Endodermal cell (in vitro differentiated cells): Measurements from ENCODE around the gene IKZF2. TPM values are rescaled to one million over a fixed set of nuclear protein-coding genes. Genes with fewer than 3 reads are reported as not detected.

Experiments used
- DNase-seq: peaks from one replicate; pipeline ENCODE4 v3.0.0-alpha.2; 2017
- H3K27ac ChIP-seq: 2 replicates; pipeline ENCODE4 v1.5.1; 2013; ENCODE audit warnings: mild to moderate bottlenecking, low read depth, low read length, moderate library complexity
- H3K27me3 ChIP-seq: 2 replicates; pipeline ENCODE4 v1.6.1; 2013; ENCODE audit warnings: mild to moderate bottlenecking, low read length, moderate library complexity; ENCODE audit not compliant: insufficient read depth, control insufficient read depth, poor library complexity, severe bottlenecking
- H3K36me3 ChIP-seq: 2 replicates; pipeline ENCODE4 v1.7.0; 2013; ENCODE audit warnings: mild to moderate bottlenecking, low read length, moderate library complexity; ENCODE audit not compliant: control insufficient read depth, insufficient read depth
- H3K4me1 ChIP-seq: one replicate; pipeline ENCODE4 v1.7.0; 2013; ENCODE audit warnings: low read length; ENCODE audit not compliant: control insufficient read depth, insufficient read depth
- H3K4me3 ChIP-seq: 2 replicates; pipeline ENCODE4 v1.5.1; 2013; ENCODE audit warnings: mild to moderate bottlenecking, low read length, moderate library complexity
- H3K9ac ChIP-seq: 2 replicates; pipeline ENCODE4 v1.6.1; 2013; ENCODE audit warnings: mild to moderate bottlenecking, low read length, moderate library complexity; ENCODE audit not compliant: poor library complexity, severe bottlenecking; ENCODE audit errors: extremely low read depth
- H3K9me3 ChIP-seq: 2 replicates; pipeline ENCODE4 v1.6.1; 2013; ENCODE audit warnings: mild to moderate bottlenecking, low read length, moderate library complexity; ENCODE audit not compliant: control insufficient read depth
- H3K27ac Mint-ChIP-seq: 2 replicates; pipeline ENCODE4 v1.8.0; 2020; ENCODE audit warnings: mixed read lengths
- H3K27me3 Mint-ChIP-seq: 2 replicates; pipeline ENCODE4 v1.8.0; 2021; ENCODE audit warnings: mild to moderate bottlenecking, mixed read lengths; ENCODE audit not compliant: insufficient read depth
- H3K36me3 Mint-ChIP-seq: 2 replicates; pipeline ENCODE4 v1.8.0; 2020; ENCODE audit warnings: low read depth, mixed read lengths
- H3K4me1 Mint-ChIP-seq: 2 replicates; pipeline ENCODE4 v1.8.0; 2020; ENCODE audit warnings: mixed read lengths
- H3K4me3 Mint-ChIP-seq: 2 replicates; pipeline ENCODE4 v1.8.0; 2020; ENCODE audit warnings: mild to moderate bottlenecking, moderate library complexity, mixed read lengths
- H3K9me3 Mint-ChIP-seq: 2 replicates; pipeline ENCODE4 v1.8.0; 2020; ENCODE audit warnings: mild to moderate bottlenecking, mixed read lengths
- WGBS, 2 experiments: methylation state at CpG; one replicate each; pipeline versions ENCODE4 v1.1.5 to v1.1.7; 2013; ENCODE audit warnings: missing lambda C conversion rate in 2 of 2, mixed read lengths in 1 of 2; ENCODE audit not compliant: insufficient coverage in 1 of 2, insufficient read length in 1 of 2; 5-methylcytosine and 5-hydroxymethylcytosine counted together
- total RNA-seq, 2 donors: library from RNA; stranded (reverse); fragmentation: NEBNext Ultra II Directional in 1 of 2; extraction: Animal tissue kit (Norgen Biotek cat#: 25700) in 1 of 2; gene quantifications; 2 replicates in 1 of 2; 3 replicates in 1 of 2; pipeline ENCODE4 v1.2.1, GENCODE V29; 2021
- TF ChIP-seq, protein P1 (sequence below): fragments of 200-600 bp; sonication (generic); conservative IDR thresholded peaks from 2 replicates; pipeline ENCODE4 v1.5.0; 2021; ENCODE audit warnings: antibody characterized with exemption, mild to moderate bottlenecking

Gene IKZF2
- total RNA-seq, 2 donors from 2014 or later, result 3.9 to 8.7 TPM

- no peaks in the 10 kb centered on the region for H3K27me3 ChIP-seq
- TF ChIP-seq, protein P1, sequence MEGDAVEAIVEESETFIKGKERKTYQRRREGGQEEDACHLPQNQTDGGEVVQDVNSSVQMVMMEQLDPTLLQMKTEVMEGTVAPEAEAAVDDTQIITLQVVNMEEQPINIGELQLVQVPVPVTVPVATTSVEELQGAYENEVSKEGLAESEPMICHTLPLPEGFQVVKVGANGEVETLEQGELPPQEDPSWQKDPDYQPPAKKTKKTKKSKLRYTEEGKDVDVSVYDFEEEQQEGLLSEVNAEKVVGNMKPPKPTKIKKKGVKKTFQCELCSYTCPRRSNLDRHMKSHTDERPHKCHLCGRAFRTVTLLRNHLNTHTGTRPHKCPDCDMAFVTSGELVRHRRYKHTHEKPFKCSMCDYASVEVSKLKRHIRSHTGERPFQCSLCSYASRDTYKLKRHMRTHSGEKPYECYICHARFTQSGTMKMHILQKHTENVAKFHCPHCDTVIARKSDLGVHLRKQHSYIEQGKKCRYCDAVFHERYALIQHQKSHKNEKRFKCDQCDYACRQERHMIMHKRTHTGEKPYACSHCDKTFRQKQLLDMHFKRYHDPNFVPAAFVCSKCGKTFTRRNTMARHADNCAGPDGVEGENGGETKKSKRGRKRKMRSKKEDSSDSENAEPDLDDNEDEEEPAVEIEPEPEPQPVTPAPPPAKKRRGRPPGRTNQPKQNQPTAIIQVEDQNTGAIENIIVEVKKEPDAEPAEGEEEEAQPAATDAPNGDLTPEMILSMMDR, result no peak
- no peak overlapping the region for H3K27ac Mint-ChIP-seq
Observed at GRCh38 chr2:213079756-213080155, 71.7 kb downstream of the IKZF2 start.

GRCh38 chr2:213078686-213079085, 72.7 kb downstream of the IKZF2 start:
- WGBS, 2 experiments, result 100% methylated on average over 1 of the region's 1 CpG; no CpG with 5 or more reads in 1 of the 2 experiments

More at GRCh38 chr2:213079756-213080155, 71.7 kb downstream of the IKZF2 start:
- H3K9me3 ChIP-seq, result no peaks in the 10 kb centered on the region
- H3K9me3 Mint-ChIP-seq, result no peaks in the 10 kb centered on the region
- no peaks in the 10 kb centered on the region for H3K4me1 Mint-ChIP-seq
- H3K27ac ChIP-seq, result no peak overlapping the region
- no peak overlapping the region for H3K9ac ChIP-seq
- H3K4me1 ChIP-seq, result no peaks in the 10 kb centered on the region
- DNase-seq, result no peak
- no peaks in the 10 kb centered on the region for H3K27me3 Mint-ChIP-seq
- no peak overlapping the region for H3K4me3 ChIP-seq
- no peaks in the 10 kb centered on the region for H3K36me3 ChIP-seq
- no peaks in the 10 kb centered on the region for H3K36me3 Mint-ChIP-seq
- no peak overlapping the region for H3K4me3 Mint-ChIP-seq

GRCh38 chr2:213069531-213069930, 81.9 kb downstream of the IKZF2 start:
- no peak overlapping the region for H3K27ac ChIP-seq
- no peaks in the 10 kb centered on the region for H3K36me3 ChIP-seq
- H3K9ac ChIP-seq, result no peak overlapping the region
- Mint-ChIP-seq H3K36me3 (no peaks in the 10 kb centered on the region), H3K4me3 (no peak overlapping the region), H3K4me1 (peaks cover 14% of the 10 kb centered on the region), H3K27ac (peak overlapping the region; percentile 16), H3K9me3 (no peaks in the 10 kb centered on the region), H3K27me3 (no peaks in the 10 kb centered on the region)
- peaks cover 2% of the 10 kb centered on the region for H3K4me1 ChIP-seq
- H3K4me3 ChIP-seq, result no peak overlapping the region
- TF ChIP-seq, protein P1, result no peak
- no peak for DNase-seq
- 56 to 68% methylated on average over 1 of the region's 1 CpG for WGBS, 2 experiments
- H3K27me3 ChIP-seq, result no peaks in the 10 kb centered on the region
- H3K9me3 ChIP-seq, result no peaks in the 10 kb centered on the region

More at GRCh38 chr2:213078686-213079085, 72.7 kb downstream of the IKZF2 start:
- Mint-ChIP-seq H3K9me3 (no peaks in the 10 kb centered on the region), H3K36me3 (no peaks in the 10 kb centered on the region), H3K4me1 (no peaks in the 10 kb centered on the region), H3K4me3 (no peak overlapping the region), H3K27ac (no peak overlapping the region), H3K27me3 (no peaks in the 10 kb centered on the region)
- TF ChIP-seq, protein P1, result no peak
- no peaks in the 10 kb centered on the region for H3K9me3 ChIP-seq
- H3K27ac ChIP-seq, result no peak overlapping the region
- H3K27me3 ChIP-seq, result no peaks in the 10 kb centered on the region
- DNase-seq, result no peak
- no peaks in the 10 kb centered on the region for H3K4me1 ChIP-seq
- H3K36me3 ChIP-seq, result no peaks in the 10 kb centered on the region
- no peak overlapping the region for H3K4me3 ChIP-seq
- no peak overlapping the region for H3K9ac ChIP-seq
